AG08396 (cell line): ENCODE measurements around the gene ZNF407.

Source experiments
- DNase-seq: peaks from one replicate; pipeline ENCODE4 v3.0.0; 2012; ENCODE audit warnings: low spot score, mixed read lengths

The ZNF407 gene

DNA sequence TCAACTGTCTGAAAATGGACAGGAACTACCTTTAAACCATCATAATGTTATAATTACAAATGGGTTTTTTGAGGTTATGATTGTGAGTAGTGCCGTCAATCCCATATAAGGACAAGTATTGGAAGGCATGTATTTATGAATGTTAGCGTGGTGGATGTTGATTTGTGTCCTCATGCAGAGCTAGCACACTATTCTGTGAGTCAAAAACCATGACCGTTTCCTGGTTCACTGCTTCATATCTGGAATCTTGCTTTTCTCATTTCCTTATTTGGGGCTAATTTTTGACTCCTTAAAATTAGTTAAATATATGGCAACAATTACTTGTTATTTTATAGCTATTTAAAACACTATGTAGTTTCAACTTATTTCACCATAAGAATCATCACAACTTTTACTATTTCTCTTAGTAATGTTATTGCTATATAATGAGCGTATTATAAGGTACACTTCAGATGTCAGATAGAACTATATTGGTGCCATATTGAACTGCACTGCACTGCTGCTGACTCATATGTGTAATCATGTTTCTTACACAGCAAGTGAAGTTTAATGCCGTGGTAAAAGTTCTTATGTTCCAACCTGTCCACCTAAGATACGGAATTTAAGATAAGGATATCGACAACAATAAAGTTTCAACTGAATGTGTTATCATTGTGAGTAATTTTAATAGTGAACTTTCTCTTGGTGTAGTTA, 418.5 kb downstream of the ZNF407 start:
- no peak for DNase-seq

DNA sequence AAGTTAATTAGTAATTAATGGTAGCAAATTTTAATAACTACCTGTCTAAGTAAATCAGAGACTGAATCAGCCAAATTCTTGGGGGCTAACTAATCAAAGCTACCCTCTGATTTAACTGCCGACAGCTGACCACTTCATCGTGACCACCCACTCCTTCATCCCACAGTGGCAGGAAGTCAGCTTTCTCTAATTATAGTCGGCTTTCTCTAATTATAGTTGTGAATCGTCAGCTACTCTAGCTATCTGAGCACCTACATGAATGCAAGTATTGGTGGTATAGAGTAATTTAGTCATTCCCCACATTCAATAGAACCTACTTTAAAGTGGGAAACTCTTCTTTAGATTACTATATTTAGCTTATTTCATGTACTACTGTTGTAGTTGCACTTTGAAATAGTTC, 425.8 kb downstream of the ZNF407 start:
- no peak for DNase-seq

DNA sequence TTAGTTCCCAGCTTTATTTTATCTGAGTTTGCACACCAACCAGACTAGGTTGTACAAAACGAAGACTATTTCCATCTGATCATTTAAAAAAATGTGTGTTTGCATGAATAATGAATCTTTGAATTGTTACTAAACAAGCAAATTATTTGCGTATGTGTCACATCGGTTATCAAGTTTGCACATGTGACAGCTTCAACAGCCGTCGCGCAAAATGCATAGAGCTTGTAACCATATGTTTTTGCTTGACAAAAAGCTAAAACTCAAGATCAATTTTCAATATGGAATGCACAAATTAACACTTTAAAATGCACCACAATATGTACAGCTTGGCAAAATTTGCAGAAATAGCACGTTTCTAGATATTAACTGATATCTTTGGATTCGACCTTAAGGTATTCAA, 427.2 kb downstream of the ZNF407 start:
- DNase-seq, result no peak

DNA sequence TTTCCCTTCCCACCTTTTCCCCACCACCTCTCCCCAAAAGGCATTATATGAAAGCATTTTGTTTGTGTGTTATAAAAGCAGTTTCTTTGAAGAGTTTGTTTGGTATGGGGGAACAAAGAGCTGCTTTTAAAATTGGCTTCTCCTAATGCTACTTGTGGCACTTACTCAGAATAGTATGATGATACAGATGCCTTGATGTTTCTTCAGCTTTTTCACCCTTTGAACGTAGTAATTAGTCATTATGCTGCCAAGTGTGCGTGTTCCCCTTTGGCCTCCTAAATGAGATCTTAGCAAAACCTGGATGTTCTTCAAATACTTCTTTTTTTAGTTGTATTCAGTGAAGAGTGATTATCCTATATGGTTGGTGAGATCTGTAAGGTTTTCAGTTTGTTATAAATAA, 427.9 kb downstream of the ZNF407 start:
- no peak for DNase-seq

DNA sequence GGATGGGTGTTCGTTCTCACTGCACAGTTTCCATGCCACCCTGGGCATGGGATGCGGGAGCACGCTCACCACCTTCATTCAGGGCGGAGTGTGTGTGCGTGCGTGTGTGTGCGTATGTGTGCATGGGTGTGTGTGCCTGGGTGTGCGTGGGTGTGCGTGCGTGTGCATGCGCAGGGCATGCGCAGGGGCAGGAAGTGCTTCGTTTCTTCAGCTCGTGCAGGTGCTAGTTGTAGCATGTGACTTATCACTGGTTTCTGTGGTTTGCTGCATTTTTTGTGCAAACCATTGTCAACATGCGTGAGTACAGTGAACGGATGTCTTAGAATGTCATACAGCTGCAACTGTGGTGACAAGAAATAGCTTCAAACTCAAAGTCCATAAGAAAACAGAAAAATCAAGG, 431.8 kb downstream of the ZNF407 start:
- DNase-seq, result no peak

DNA sequence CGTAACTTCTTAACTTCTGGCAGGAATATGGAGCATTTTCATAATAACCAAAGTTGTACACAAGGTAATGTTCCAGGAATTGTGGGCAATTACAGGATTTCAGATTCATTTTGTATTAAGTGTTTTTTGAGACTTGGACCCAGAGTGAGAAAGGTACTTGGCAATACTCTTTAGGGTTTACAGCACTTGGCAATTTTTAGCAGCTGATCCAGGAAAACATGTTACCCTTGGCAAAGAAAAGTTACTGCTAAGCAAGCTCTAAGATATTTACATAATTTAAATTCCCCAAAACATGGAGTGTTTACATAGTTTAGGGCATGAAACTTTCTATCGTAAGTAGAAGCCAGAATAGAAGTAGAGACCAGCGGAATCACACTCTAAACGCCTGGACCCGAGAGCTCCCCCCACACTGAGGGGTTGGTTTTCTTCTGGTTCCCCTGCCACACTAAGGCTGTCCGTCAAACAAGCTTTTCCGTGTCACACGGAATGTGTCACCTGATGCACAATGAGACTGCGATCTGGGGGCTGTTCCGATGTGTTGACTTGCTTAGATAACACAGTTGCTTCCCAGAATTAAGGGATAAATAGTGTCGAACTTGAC, 434.1 kb downstream of the ZNF407 start:
- DNase-seq, result peak; percentile 26

DNA sequence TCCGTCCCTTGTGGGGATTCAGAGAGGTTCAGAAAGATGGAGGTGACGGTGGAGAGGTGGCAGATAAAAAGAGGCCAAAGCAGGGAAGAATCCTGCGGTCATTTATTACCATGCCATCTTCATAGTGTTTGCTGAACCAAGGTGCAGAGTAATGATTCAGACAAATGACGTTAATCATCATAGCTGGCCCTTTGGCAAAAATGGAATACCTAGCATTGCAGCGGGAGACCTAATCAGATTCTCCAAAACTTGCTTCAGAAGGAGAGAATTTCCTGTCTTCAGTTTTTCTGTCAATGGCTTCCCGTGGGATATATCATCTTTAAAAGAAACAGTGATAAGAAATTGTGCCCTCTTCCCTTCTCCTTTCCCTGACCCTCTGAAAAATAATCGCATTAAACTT, 435.8 kb downstream of the ZNF407 start:
- DNase-seq, result no peak

DNA sequence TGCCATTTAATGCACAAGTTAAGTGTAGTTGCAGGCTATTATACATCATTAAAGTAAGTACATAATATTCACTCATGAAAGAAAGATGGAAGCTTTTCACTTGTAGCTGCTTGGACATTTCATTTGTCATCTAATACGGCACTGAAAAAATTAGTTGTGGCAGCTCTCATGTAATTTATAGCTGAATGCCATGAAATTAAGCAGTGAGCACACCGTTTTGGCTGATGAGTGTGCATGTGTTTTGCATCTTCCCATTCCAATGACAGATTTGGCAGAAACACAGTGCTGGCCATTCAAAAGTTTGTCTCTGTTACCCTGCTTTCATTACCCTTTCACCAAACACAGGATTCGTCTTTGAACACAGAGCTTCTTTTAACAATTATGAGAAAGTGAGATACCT, 437.3 kb downstream of the ZNF407 start:
- no peak for DNase-seq

DNA sequence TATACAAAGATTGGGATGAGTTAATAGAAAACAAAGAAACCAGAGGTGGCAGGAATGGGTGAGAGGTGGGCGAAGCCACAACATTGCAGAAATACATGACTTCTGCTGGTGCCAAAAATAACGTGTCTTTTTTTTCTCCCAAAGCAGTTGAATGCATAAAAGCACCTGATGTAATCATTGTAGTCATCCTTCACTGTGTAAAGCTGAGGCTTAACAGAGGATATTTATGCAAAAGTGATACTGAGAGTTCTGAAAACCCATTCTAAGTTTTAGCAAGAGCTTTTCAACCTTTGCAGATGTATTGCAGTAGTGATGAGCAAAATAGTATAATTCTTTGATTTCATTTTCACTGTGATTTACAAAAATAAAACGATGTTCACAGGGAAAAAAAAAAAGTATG, 438.3 kb downstream of the ZNF407 start:
- DNase-seq, result no peak

DNA sequence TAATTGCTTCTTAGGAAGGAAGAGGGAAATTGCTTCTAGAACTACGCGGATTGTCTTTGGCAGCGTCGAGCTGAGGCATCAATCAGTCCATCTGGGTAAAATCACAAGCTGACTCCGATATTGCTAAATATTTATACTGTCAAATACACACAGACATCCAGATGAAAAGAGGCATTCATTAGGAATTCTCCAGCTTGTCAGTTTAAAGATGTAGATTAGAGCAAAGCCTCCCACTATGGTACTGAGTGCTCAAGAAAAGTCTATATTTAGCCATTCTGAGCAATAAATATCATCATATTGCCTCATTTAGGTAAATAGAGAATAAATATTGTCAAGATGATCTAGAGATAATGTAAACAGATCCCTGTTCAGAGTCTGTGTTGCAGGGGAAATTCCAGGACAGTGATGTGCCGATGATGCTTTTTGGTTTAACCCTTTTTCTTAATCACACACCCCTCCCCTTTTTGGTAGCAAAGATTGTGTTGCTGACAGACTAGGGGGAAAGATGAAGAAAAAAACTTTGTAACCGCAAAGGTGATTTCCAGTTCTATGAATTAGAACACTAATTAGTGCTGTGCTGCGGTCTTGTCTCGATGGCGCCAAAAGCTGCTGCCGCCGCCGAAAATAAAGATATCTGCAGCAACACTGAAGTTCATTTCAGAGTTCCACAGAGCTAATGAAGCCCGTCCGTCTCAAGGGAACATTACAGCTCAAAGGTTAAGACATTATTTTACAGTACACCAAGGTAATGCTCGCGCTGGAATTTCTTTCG, 439.4 kb downstream of the ZNF407 start:
- peak; percentile 48 for DNase-seq

DNA sequence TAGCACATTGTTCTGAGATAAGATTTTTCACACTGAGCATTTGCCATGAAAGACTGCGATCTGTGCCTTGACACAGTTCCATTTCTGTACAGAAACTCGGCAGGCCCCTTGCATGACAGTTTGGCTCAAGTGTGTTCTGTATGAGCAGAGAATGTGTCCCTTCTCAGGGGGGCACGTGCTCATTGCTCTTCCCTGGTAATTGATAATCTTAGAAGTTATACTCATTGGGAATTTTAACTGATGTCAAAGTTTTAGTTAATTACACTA, 440.0 kb downstream of the ZNF407 start:
- no peak for DNase-seq

DNA sequence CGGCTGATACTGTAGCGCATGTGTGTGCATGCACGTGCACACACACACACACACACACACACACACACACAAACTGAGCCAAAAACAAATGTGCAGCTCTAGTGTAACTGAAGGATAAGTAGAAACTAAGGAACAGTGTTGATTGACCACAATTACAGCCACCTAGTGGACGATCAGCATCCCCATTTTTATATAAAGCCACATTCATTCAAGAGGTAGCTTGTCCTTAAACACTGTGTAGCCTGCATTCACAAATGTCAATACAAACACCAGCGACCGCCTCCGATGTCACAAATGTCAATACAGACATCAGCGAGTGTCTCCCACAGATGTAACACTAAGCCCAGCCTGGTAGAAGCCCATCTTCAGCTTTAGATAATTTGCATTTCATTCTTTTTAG, 443.9 kb downstream of the ZNF407 start:
- peak; percentile 48 for DNase-seq

DNA sequence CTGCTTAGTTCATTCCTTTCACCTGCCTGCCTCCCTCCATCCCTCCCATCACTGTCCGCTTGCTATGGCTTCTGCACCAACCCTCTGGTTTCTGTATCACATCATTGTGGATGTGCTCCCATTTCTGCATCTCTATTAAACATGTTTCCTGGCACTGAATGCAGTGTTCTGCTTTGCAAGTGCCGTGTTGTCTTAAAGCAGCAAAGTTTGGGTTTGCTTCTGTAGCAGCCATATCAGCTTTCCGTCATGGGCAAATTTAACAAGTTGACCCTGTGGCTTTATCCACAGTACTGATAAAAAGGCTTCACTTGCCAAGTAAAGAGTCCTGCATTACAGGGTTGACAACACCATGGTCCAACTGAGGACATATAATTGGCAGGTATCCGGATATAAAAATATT, 445.8 kb downstream of the ZNF407 start:
- DNase-seq, result no peak

DNA sequence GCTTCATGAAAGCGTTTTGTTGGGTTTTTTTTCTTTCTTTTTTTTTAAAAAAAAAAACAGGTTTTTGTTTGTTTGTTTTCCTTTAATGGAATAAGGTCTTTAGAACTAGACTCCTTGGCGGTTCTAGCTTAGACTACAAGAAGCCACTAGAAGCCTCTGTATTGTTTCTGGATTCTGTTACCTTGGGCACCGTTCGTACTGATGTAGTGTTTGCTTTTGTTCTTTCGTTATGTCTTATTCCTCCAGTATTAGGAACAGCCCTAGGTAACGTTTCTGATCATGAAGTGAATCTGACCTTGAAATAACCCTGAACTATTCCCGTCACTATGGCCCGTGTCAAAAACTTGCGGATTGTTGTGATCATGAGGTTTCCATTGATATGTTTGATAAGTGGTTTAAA, 446.6 kb downstream of the ZNF407 start:
- DNase-seq, result no peak

DNA sequence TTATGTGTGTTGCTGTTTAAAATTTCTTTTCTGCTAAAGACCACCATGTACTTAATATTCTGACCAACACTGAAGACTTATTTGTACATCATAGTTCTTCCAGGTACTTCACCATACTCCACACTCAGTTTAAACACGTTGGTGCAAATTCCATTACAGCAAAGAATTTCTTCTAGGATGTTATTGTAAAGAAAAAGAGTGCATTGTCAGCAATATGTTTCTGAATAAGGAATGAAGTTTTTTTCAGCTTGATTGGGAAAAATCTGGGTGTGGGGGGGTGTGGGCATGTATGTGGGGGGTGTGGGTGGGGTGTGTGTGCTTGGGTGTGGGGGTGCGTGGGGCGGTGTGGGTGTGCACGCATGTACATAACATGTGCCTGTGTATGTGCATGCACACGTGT, 447.1 kb downstream of the ZNF407 start:
- DNase-seq, result no peak

DNA sequence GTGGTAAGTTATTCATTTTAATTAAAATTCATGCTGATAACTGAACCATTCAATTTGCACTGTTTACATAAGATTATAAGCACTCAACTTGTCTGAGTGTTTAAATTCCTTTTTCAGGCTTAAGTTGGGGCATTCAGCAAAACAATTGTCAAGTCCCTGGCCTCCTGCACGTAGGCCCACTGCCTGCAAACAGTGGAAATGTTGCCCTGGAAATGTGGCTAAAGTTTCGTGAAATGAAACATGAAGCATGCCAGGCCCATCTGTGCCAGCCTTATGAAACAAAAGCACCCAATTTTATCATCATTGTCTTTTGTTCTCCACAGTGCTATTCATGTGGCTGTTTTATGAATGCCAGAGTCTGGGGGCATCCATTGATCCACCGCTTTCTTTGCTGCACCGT, 447.6 kb downstream of the ZNF407 start:
- DNase-seq, result no peak

DNA sequence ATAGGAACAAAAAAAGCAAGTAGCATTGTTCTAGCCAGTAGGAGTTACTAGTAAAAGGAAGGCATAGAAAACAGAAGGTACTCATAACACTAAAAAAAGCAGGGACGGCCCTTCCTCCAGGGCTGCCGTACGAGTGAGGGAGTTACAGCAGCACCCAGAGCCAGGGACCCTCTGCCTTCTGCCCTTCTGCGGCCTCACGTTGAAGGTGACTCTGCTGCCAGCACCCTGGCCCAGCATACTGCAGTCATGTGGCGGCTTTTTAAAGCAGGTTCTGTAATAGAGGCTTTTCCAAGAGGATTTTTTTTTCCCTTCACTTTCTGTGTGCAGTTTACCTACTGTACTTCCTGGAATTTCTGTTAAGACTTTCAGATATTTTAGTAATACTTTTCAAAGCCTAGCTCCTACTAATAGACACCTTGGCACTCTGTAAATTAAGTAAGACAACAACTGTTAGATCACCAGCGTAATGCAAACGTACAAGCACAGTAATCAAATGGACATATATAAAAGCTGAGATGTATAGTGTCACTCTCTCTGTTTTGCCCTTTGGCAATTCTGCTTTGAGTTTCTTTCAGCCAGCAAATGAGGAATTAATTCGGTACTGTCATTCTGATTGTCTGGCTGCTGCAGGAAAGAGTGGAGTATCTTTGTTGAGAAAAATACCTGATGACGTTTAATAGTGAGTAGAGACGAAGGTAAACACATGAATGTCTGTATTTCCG, 449.7 kb downstream of the ZNF407 start:
- no peak for DNase-seq

DNA sequence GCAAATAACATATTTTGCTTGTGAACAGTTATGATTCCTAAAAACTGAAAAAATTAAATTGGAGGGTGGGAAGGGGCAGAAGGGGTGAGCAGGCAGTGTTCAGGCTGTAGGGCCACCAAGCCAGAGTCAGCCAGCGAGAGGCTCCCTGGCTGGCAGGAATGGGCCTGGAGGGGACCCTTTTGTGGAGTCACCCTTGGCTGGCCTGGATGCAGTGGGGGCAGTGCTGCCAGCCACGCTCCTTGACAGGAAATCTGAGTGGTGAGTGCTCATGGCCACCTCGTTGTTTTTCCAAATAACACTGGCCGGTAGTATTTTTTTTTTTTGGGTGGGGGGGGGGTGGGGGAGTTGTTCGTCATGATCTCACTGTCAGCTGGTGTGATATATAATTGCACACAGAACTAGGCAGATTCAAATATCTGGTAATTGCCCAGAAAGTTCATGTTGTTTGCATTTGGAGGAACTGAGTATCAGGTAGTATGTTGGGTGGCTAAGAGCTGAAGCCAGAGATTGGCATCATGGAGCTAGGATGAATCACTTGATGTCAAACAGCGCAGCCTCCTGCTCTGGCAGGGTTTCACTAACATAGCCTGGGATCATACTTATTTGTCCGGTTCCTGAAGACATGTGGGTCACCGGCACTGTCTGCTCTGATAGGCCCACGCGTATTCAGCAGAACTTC, 451.2 kb downstream of the ZNF407 start:
- DNase-seq, result no peak

DNA sequence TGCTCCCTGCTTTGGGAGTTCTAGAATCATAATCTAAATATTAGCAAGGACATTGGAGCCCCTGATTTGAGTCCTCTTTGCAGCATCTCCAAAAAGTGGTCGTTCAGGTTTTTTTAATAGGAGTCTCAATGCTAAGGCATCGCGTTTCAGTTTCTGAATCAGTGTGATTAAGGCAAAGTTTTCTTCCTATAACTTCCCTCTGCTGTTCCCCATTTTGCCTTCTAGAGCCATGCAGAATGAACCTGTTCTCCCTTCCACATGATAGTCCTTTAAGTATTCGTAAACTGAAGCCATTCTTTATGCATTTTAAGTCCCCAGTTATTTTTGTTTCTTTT, 451.8 kb downstream of the ZNF407 start:
- DNase-seq, result no peak

DNA sequence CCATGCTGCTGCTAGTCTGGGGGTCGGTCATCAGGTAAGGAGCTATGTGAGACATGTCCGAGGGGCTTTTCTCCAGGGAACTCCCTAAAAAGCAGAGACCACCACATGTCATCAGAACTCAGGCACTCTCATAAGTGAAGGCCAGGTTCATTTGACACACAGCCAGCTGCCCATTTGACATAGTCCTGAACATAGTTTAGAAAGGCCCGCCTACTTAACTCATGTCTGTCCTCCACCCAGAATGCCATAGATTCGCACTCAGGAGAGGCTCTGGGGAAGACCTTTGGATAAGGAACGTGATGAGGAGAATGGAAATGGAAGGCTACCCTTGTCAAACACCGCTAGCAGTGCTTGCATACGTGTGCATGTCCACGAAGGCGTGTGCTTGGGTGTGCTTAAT, 454.1 kb downstream of the ZNF407 start:
- DNase-seq, result no peak

DNA sequence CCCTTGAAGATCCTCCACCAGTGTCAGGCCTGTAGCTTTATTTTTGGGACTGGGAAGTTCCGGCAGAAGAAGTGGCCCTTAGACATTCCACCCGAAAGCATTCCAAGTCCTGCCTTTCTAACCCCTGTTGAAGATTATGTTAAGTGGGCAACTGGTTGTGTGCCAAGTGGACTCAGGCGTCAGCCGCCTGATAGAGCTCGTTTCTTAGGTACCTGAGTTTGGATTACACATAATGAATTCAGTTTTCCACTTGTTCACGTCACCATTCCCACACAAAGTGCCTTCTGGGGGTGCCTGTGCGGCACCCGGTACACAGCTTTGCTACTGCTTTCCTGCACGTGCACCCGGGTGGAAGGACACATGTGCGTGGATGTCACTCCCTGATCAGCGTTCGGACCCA, 454.8 kb downstream of the ZNF407 start:
- no peak for DNase-seq

DNA sequence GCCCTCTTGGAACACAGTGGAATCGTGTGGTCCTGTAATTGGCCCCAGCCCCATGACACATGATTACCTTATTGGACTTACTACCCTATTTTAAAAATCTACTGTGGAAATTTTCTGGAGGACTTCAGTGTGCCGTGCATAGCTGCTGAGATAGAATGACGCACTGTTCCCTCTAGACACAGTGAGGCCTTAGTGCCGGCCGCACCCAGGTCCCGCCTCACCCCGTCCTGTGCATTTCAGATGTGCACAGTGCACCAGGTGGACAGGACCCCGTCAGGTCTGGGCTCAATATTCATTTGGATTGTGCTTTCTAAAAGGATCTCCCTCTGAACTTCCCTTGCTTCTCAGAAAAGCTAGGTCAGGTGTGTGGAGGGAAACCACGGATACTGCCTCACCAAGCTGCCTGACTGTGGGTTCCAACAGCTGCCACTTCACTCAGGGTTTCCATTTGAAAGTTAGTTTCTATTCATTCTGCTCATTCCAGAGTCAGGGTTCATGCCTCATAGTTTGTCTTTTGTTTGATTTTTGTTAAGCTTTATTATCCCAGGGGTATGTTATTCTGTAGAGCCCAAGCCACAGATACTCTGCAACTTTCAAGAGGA, 455.5 kb downstream of the ZNF407 start:
- no peak for DNase-seq
